CD1c-positive myeloid dendritic cell (primary cell): ENCODE measurements around the gene CD84.
A peak's percentile ranks its signal among the peaks of the same experiment; 100 is the strongest.
"Not testable (repeated sequence)": the region's sequence is repeated elsewhere in the genome, so short reads cannot be mapped to it uniquely, and the experiment has no call there.

Experiments
- DNase-seq: peaks from one replicate; pipeline ENCODE4 v3.0.0-alpha.2; 2016; ENCODE audit errors: extremely low spot score

Gene CD84

DNA sequence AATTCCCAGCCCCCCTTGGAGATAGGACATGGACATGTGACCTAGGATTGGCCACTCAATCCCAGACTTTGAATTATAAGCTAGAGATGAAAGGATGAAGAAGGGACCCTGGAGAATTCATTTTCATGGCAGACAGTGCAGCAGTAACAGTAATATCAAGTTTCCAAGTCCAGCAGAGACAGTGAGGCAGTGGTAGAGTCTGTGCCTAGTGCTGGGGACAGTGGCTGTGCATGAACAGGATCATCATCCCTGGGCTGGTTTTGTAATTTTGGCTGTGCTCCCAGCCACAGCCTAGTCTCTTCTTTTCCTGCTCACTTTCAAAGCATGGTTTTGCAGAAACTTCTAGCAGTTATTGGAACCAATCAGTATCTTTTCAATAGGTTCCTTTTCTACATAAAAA is 29.6 kb upstream of the CD84 start:
- DNase-seq, result no peak

- no peak for DNase-seq
Observed at GRCh38 chr1:160608514-160608913, 29.2 kb upstream of the CD84 start.

- peak; percentile 37 for DNase-seq
Observed at GRCh38 chr1:160608057-160608456, 28.8 kb upstream of the CD84 start.

- DNase-seq, result no peak
Observed at GRCh38 chr1:160607672-160608032, 28.4 kb upstream of the CD84 start.

DNA sequence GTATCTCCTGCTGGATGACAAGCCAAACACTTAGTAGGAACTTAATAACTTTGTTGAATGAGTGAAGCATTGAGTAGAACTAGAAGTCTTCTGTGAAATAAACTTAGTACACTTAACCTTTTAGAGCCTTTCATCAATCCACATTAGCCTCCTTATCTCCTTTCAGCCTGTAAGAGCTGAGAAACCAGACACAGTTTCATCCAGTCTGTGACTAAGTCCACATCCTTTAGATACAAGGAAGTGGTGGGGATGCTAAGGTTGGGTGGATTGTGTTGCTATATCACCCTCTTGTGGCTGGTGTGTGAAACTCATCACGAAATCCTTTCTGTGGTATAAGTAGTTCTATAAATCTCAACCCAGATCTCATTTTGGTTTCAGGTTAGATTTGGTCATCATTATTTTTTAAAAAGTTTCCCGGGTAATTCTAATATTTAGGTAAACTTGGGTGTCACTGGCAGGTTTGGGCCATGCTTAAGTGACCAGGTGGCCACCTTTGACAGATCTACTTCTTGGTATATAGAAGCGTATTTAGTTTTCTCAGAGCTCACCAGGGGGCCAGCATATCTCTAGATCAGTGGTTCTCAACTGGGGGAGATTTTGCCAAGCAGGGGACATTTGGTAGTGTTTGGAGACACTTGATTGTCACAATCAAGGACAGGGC is 27.8 kb upstream of the CD84 start:
- DNase-seq, result peak; percentile 89

- DNase-seq, result no peak
Observed at GRCh38 chr1:160606611-160607010, 27.3 kb upstream of the CD84 start.

- DNase-seq, result no peak
Observed at GRCh38 chr1:160605792-160606479, 26.6 kb upstream of the CD84 start.

DNA sequence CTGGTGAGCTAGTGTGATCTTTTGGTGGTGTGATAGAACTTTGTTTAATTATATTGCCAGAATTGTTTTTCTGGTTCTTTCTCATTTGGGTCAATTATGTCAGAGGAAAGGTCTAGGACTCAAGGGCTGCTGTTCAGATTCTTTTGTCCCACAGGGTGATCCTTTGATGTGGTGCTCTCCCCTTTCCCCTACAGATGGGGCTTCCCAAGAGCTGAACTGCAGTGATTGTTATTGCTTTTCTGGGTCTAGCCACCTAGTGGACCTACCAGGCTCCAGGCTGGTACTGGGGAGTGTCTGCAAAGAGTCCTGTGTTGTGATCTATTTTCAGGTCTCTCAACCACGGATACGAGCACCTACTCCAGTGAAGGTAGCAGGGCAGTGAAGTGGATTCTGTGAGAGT is 25.9 kb upstream of the CD84 start:
- no peak for DNase-seq

GRCh38 chr1:160597705-160598104 is 18.4 kb upstream of the CD84 start:
- DNase-seq, result no peak

- no peak for DNase-seq
Observed at GRCh38 chr1:160597051-160597450, 17.8 kb upstream of the CD84 start.

GRCh38 chr1:160590488-160590887 is 11.2 kb upstream of the CD84 start:
- no peak for DNase-seq

GRCh38 chr1:160588468-160588867 is 9.2 kb upstream of the CD84 start:
- no peak for DNase-seq

DNA sequence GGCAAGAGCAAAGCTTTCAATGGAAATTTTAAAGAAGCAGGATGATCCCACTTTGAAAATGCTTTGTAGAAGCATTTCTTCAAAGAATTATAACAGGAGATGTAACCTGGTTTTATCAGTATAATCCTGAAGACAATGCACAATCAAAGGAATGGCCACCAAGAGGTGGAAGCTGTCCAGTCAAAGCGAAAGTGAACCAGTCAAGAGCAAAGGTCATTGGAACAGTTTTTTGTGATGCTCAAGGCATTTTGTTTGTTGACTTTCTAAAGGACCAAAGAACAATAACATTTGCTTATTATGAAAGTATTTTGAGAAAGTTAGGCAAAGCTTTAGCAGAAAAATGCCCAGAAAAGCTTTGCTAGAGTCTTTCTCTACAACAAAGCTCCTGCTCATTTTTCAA is 5.5 kb upstream of the CD84 start:
- DNase-seq, result no peak

DNA sequence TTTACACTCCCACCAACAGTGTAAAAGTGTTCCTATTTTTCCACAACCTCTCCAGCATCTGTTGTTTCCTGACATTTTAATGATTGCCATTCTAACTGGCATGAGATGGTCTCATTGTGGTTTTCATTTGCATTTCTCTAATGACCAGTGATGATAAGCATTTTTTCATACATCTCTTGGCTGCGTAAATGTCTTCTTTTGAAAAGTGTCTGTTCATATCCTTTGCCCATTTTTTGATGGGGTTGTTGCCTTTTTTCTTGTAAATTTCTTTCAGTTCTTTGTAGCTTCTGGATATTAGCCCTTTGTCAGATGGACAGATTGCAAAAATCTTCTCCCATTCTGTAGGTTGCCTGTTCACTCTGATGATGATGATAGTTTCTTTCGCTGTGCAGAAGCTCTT is 3.7 kb upstream of the CD84 start:
- DNase-seq, result not testable (repeated sequence)

DNA sequence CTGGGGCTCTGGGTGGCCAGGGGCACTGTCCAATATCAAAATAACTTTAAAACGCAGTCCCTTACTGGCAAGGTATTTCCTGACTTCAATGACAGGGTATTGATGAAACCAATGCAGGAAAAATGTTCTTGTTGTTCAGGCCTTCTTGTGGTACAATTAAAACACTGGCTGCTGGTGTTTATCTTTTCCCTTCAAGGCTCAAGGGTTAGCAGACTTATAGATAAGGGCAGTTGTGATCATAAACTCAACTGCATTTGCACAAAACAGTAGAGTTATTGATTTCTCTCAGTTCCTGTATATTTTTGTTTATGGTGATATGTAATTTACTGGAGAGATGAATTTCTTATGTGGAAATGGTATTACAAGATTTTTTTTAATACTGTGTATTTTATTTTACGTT is 2.7 kb upstream of the CD84 start:
- no peak for DNase-seq

DNA sequence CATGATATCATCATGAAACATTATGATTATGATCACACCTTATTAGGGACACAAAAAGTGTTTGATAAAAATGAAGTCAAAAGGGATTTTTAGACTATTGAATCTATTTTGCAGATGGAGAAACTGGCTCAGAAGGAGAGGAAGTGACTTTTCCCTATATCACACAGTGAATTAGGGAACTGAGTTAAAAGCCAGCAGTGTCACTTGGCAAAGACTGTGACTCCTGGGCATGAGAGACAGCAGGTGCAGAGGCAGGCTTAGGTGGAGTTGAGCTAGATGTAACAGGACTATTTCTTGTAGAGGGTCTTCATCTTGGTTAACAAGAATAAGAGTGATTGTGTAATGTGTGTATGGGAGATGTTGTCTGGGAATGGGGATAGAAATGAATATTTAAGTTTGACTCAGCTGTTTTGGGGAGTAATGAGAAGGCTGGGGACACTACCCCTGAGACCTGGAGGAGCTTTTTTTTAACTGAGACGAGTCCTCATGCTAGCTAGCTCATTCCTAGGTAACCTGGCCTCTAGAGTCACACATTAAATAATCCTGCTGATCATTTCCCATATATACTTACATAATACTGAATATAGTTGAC is 1.0 kb upstream of the CD84 start:
- DNase-seq, result peak; percentile 80

- DNase-seq, result no peak
Observed at GRCh38 chr1:160578525-160579191, 638 bp downstream of the CD84 start.

GRCh38 chr1:160578175-160578524 is 1.1 kb downstream of the CD84 start:
- DNase-seq, result no peak

GRCh38 chr1:160577671-160578070 is 1.6 kb downstream of the CD84 start:
- DNase-seq, result no peak

GRCh38 chr1:160576884-160577283 is 2.4 kb downstream of the CD84 start:
- DNase-seq, result peak; percentile 36

DNA sequence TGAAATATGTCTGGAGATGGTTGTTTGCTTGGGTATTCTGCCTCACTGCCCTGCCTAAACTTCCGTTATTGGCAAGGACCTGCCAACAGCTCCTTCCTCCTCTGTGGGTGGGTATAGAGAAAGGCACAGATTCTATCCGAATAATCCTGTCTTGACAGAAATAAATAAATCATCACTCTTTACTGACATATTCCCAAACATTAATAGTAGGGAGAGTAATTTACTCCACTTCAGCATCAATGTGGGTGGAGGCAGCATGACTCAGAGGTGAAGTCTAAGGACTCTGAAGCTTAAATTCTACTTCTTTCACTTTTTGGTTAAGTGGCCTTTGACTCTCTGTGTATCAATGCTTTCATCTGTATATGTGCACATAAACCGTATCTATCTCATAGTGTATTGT is 2.9 kb downstream of the CD84 start:
- peak; percentile 60 for DNase-seq

GRCh38 chr1:160575112-160575664 is 4.1 kb downstream of the CD84 start:
- peak; percentile 95 for DNase-seq

GRCh38 chr1:160570840-160571239 is 8.5 kb downstream of the CD84 start:
- DNase-seq, result peak; percentile 69
